H1 (cell line): ENCODE measurements around the gene EBF3. TPM values are rescaled to one million over a fixed set of nuclear protein-coding genes. Genes with fewer than 3 reads are reported as not detected.

Experiments used
- CHD2 ChIP-seq: IDR thresholded peaks from 2 replicates; pipeline ENCODE4 v1.6.1; 2012; ENCODE audit warnings: low read length, improper control_type of control experiment
- CREB1 ChIP-seq: IDR thresholded peaks from 2 replicates; pipeline ENCODE4 v1.6.1; 2012; ENCODE audit warnings: inconsistent platforms
- CTCF ChIP-seq, 3 experiments: IDR thresholded peaks; 1 replicate in 2 of 3; 2 replicates in 1 of 3; pipeline versions ENCODE4 v1.5.1 to v1.6.1; 2011; ENCODE audit warnings: low read length in 3 of 3, mild to moderate bottlenecking in 3 of 3, inconsistent platforms in 2 of 3, low read depth in 1 of 3, moderate library complexity in 1 of 3; ENCODE audit not compliant: insufficient read depth in 1 of 3; ENCODE audit errors: control extremely low read depth in 1 of 3
- JUND ChIP-seq: IDR thresholded peaks from 2 replicates; pipeline ENCODE4 v1.6.1; 2011; ENCODE audit warnings: mild to moderate bottlenecking, improper control_type of control experiment, low read length
- POLR2AphosphoS5 ChIP-seq: IDR thresholded peaks from 2 replicates; pipeline ENCODE4 v1.6.1; 2011; ENCODE audit warnings: low read depth, low read length
- SRF ChIP-seq: IDR thresholded peaks from 2 replicates; pipeline ENCODE4 v1.6.1; 2011; ENCODE audit warnings: mild to moderate bottlenecking, low read depth, low read length, moderate library complexity
- ZNF274 ChIP-seq: IDR thresholded peaks from 2 replicates; pipeline ENCODE4 v1.7.0; 2012; ENCODE audit warnings: low read length, borderline replicate concordance; ENCODE audit errors: extremely low read depth
- polyA plus RNA-seq, 7 experiments: library from polyadenylated mRNA; depleted of rRNA in 3 of 7; stranded (reverse) in 5 of 7; unstranded in 2 of 7; fragments of >200 nt in 5 of 7; fragments of 200-250 nt in 2 of 7; gene quantifications; 1 replicate in 5 of 7; 2 replicates in 1 of 7; 4 replicates in 1 of 7; pipeline versions ENCODE4 v1.2.1 to v1.2.3, GENCODE V29; 2011 to 2013; ENCODE audit warnings: missing spikeins in 2 of 7, mixed read lengths in 2 of 7
- total RNA-seq: library from RNA; stranded (reverse); fragmentation: NEBNext Ultra II Directional; extraction: Animal tissue kit (Norgen Biotek cat#: 25700); gene quantifications from 2 replicates; pipeline ENCODE4 v1.2.1, GENCODE V29; 2021

Gene EBF3
- total and polyA plus RNA-seq, 2 of the 8 experiments (the other 6 are each of a cell fraction or from before 2014, with no cell fraction given): 0.08 to 0.26 TPM

- no peak for TF ChIP-seq SRF
- TF ChIP-seq CHD2: no peak
- no peak for TF ChIP-seq ZNF274
- TF ChIP-seq CTCF (IDR thresholded peaks at IDR 0.05; ENCODE audit: control extremely low read depth in 1 of 3, insufficient read depth in 1 of 3, low read depth in 1 of 3, low read length in 3 of 3): no peak
- TF ChIP-seq POLR2AphosphoS5: no peak
- no peak for TF ChIP-seq CREB1
- no peak for TF ChIP-seq JUND
These were observed 14.9 kb upstream of the EBF3 start (continued) for GRCh38 chr10:129978980-129979379.
